GM19438 (cell line): ENCODE results near the gene ORM2.

Experiments used
- ATAC-seq: cut with Tn5 transposase; IDR thresholded peaks from one replicate; pipeline ENCODE4 v1.9.1; 2021; ENCODE audit warnings: low read depth; ENCODE audit not compliant: unreplicated experiment

ORM2 gene

GRCh38 chr9:114346146-114346545 lies 16.5 kb downstream of the ORM2 start:
- ATAC-seq = no peak

GRCh38 chr9:114347675-114348074 lies 18.0 kb downstream of the ORM2 start:
- ATAC-seq = no peak

- no peak for ATAC-seq
Observed at GRCh38 chr9:114348261-114348905, 18.7 kb downstream of the ORM2 start.

GRCh38 chr9:114348906-114349482 lies 19.3 kb downstream of the ORM2 start:
- ATAC-seq = peak; percentile 92

GRCh38 chr9:114349713-114350480 lies 20.2 kb downstream of the ORM2 start:
- no peak for ATAC-seq

GRCh38 chr9:114350636-114351401 lies 21.1 kb downstream of the ORM2 start:
- ATAC-seq = no peak

- ATAC-seq = no peak
Observed at GRCh38 chr9:114351932-114352331, 22.3 kb downstream of the ORM2 start.

GRCh38 chr9:114355821-114356220 lies 26.2 kb downstream of the ORM2 start:
- no peak for ATAC-seq

GRCh38 chr9:114356792-114357191 lies 27.1 kb downstream of the ORM2 start:
- no peak for ATAC-seq

- ATAC-seq = no peak
Observed at GRCh38 chr9:114357360-114357759, 27.7 kb downstream of the ORM2 start.

GRCh38 chr9:114357911-114358328 lies 28.3 kb downstream of the ORM2 start:
- ATAC-seq = no peak

- no peak for ATAC-seq
Observed at GRCh38 chr9:114359801-114360200, 30.1 kb downstream of the ORM2 start.

GRCh38 chr9:114361542-114361941 lies 31.9 kb downstream of the ORM2 start:
- no peak for ATAC-seq

GRCh38 chr9:114362394-114362793 lies 32.7 kb downstream of the ORM2 start:
- ATAC-seq = no peak

- no peak for ATAC-seq
Observed at GRCh38 chr9:114363424-114363823, 33.8 kb downstream of the ORM2 start.

GRCh38 chr9:114364134-114365041 lies 34.7 kb downstream of the ORM2 start:
- ATAC-seq = no peak

- ATAC-seq = no peak
Observed at GRCh38 chr9:114365194-114365593, 35.5 kb downstream of the ORM2 start.

GRCh38 chr9:114366334-114367128 lies 36.9 kb downstream of the ORM2 start:
- peak; percentile 45 for ATAC-seq

GRCh38 chr9:114367366-114367765 lies 37.7 kb downstream of the ORM2 start:
- ATAC-seq = no peak
